Hepatocyte (in vitro differentiated cells): Measurements from ENCODE around the gene LZIC. TPM values are rescaled to one million over a fixed set of nuclear protein-coding genes. Genes with fewer than 3 reads are reported as not detected.
A peak's percentile ranks its signal among the peaks of the same experiment; 100 is the strongest.

Source experiments
- DNase-seq: peaks from one replicate; pipeline ENCODE4 v3.0.0-alpha.2; 2016; ENCODE audit warnings: low spot score
- H2AFZ ChIP-seq: fragments of 200-600 bp; sonication (generic); 2 replicates; pipeline ENCODE4 v1.6.0; 2016; ENCODE audit warnings: antibody characterized with exemption, mild to moderate bottlenecking
- H3K27ac ChIP-seq: fragments of 200-600 bp; sonication (generic); 2 replicates; pipeline ENCODE4 v1.5.1; 2016; ENCODE audit warnings: mild to moderate bottlenecking
- H3K27me3 ChIP-seq: fragments of 200-600 bp; sonication (generic); 2 replicates; pipeline ENCODE4 v1.6.1; 2016
- H3K36me3 ChIP-seq: fragments of 200-600 bp; sonication (generic); replicated peaks from 2 replicates; pipeline ENCODE4 v1.5.1; 2016; ENCODE audit warnings: low read depth; ENCODE audit not compliant: insufficient read depth
- H3K4me1 ChIP-seq: fragments of 200-600 bp; sonication (generic); 2 replicates; pipeline ENCODE4 v1.5.1; 2016; ENCODE audit warnings: mild to moderate bottlenecking, moderate library complexity; ENCODE audit not compliant: insufficient read depth
- H3K4me2 ChIP-seq: fragments of 200-600 bp; sonication (generic); 2 replicates; pipeline ENCODE4 v1.6.0; 2016
- H3K4me3 ChIP-seq: fragments of 200-600 bp; sonication (generic); 2 replicates; pipeline ENCODE4 v1.5.1; 2016; ENCODE audit warnings: mild to moderate bottlenecking
- H3K79me2 ChIP-seq: fragments of 200-600 bp; sonication (generic); 2 replicates; pipeline ENCODE4 v1.6.0; 2017; ENCODE audit warnings: mild to moderate bottlenecking
- H3K9me2 ChIP-seq: fragments of 200-600 bp; sonication (generic); replicated peaks from 2 replicates; pipeline ENCODE4 v1.6.0; 2017; ENCODE audit warnings: mild to moderate bottlenecking; ENCODE audit not compliant: insufficient read depth
- H3K9me3 ChIP-seq: fragments of 200-600 bp; sonication (generic); 2 replicates; pipeline ENCODE4 v1.5.1; 2016; ENCODE audit warnings: low read depth, mild to moderate bottlenecking
- H4K20me1 ChIP-seq: fragments of 200-600 bp; sonication (generic); 2 replicates; pipeline ENCODE4 v1.6.0; 2016; ENCODE audit warnings: mild to moderate bottlenecking; ENCODE audit not compliant: insufficient read depth, poor library complexity, severe bottlenecking
- EZH2 ChIP-seq: fragments of 200-600 bp; sonication (generic); IDR thresholded peaks from 2 replicates; pipeline ENCODE4 v1.6.1; 2016; ENCODE audit warnings: antibody characterized with exemption, mild to moderate bottlenecking, borderline replicate concordance
- EZH2phosphoT487 ChIP-seq: fragments of 200-600 bp; sonication (generic); IDR thresholded peaks from one replicate; pipeline ENCODE4 v1.6.1; 2018; ENCODE audit warnings: antibody characterized with exemption, mild to moderate bottlenecking, low read depth, moderate library complexity; ENCODE audit not compliant: unreplicated experiment, severe bottlenecking
- WGBS: methylation state at CpG from one replicate; pipeline ENCODE4 v1.1.6; 2016; ENCODE audit warnings: low lambda C conversion rate; ENCODE audit errors: missing lambda C conversion rate; 5-methylcytosine and 5-hydroxymethylcytosine counted together
- polyA plus RNA-seq: library from polyadenylated mRNA; unstranded; fragments of >200 nt; fragmentation: Nextera tagmentation; extraction: Ambion mirVana; gene quantifications from 2 replicates; pipeline ENCODE4 v1.2.1, GENCODE V29; 2016
- total RNA-seq: library from RNA; depleted of rRNA; stranded (reverse); fragments of >200 nt; gene quantifications from 2 replicates; pipeline ENCODE4 v1.2.3, GENCODE V29; 2014
- TF ChIP-seq, protein P1 (sequence below): fragments of 200-600 bp; sonication (generic); IDR thresholded peaks from 2 replicates; pipeline ENCODE4 v1.5.1; 2016; ENCODE audit warnings: antibody characterized with exemption, mild to moderate bottlenecking; ENCODE audit not compliant: poor library complexity

The LZIC gene
- total and polyA plus RNA-seq, 2 experiments from 2014 or later = 24.2 to 48.1 TPM

DNA sequence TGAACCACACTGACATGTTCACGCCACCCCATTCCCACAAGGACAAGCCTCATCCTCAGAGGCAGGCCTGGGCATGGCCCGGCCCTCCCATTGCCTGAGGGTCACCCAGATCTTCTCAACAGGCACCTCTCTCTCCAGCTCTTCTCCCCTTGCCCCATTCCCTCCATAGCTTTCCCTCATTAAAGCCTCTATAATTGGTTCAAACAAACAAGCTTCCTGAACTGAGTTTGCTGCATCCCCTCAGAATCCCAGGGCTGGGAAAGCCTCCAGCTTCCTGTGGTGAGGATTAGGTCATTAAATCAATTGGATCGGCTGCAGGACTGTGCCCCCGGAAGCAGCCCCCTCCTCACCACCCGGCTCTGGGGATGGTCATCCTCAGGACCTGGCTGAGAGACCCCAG lies 52.0 kb downstream of the LZIC start:
- Histone ChIP-seq H3K4me2 (no peak overlapping the region), H3K36me3 (no peaks in the 10 kb centered on the region), H3K9me3 (no peaks in the 10 kb centered on the region), H4K20me1 (no peaks in the 10 kb centered on the region), H3K4me3 (no peak overlapping the region), H3K79me2 (peaks cover 25% of the 10 kb centered on the region), H3K27me3 (no peaks in the 10 kb centered on the region), H3K4me1 (peaks cover 16% of the 10 kb centered on the region), H3K9me2 (no peaks in the 10 kb centered on the region), H3K27ac (peak overlapping the region; percentile 15), H2AFZ (no peak overlapping the region)
- no peak for DNase-seq
- 65% methylated on average over 5 of the region's 5 CpGs for WGBS
- TF ChIP-seq EZH2phosphoT487 = no peak
- TF ChIP-seq EZH2 = no peak
- TF ChIP-seq, protein P1, sequence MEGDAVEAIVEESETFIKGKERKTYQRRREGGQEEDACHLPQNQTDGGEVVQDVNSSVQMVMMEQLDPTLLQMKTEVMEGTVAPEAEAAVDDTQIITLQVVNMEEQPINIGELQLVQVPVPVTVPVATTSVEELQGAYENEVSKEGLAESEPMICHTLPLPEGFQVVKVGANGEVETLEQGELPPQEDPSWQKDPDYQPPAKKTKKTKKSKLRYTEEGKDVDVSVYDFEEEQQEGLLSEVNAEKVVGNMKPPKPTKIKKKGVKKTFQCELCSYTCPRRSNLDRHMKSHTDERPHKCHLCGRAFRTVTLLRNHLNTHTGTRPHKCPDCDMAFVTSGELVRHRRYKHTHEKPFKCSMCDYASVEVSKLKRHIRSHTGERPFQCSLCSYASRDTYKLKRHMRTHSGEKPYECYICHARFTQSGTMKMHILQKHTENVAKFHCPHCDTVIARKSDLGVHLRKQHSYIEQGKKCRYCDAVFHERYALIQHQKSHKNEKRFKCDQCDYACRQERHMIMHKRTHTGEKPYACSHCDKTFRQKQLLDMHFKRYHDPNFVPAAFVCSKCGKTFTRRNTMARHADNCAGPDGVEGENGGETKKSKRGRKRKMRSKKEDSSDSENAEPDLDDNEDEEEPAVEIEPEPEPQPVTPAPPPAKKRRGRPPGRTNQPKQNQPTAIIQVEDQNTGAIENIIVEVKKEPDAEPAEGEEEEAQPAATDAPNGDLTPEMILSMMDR = no peak

- no peaks in the 10 kb centered on the region for H4K20me1 ChIP-seq
- peaks cover 21% of the 10 kb centered on the region for H3K79me2 ChIP-seq
- H3K27me3 ChIP-seq = no peaks in the 10 kb centered on the region
- H3K9me3 ChIP-seq = no peaks in the 10 kb centered on the region
- H3K4me2 ChIP-seq = no peak overlapping the region
- TF ChIP-seq, protein P1 = no peak
- no peak for TF ChIP-seq EZH2
- TF ChIP-seq EZH2phosphoT487 = no peak
- DNase-seq = peak; percentile 80
- H2AFZ ChIP-seq = no peak overlapping the region
- peaks cover 16% of the 10 kb centered on the region for H3K4me1 ChIP-seq
- H3K36me3 ChIP-seq = no peaks in the 10 kb centered on the region
- peak overlapping the region; percentile 21 for H3K27ac ChIP-seq
- no peaks in the 10 kb centered on the region for H3K9me2 ChIP-seq
- 55% methylated on average over 6 of the region's 6 CpGs for WGBS
- no peak overlapping the region for H3K4me3 ChIP-seq
Observed at GRCh38 chr1:9890224-9890731, 52.9 kb downstream of the LZIC start.

- Histone ChIP-seq H3K27me3 (no peaks in the 10 kb centered on the region), H3K79me2 (peaks cover 20% of the 10 kb centered on the region), H3K4me3 (no peak overlapping the region), H3K27ac (peak overlapping the region; percentile 21), H3K4me1 (peaks cover 16% of the 10 kb centered on the region), H3K36me3 (no peaks in the 10 kb centered on the region), H3K9me2 (no peaks in the 10 kb centered on the region), H3K4me2 (no peak overlapping the region), H3K9me3 (no peaks in the 10 kb centered on the region), H2AFZ (no peak overlapping the region), H4K20me1 (no peaks in the 10 kb centered on the region)
- TF ChIP-seq EZH2phosphoT487 (no peak), EZH2 (no peak)
- TF ChIP-seq, protein P1 = no peak
- DNase-seq = no peak
- 89% methylated on average over 8 of the region's 8 CpGs for WGBS
Observed at GRCh38 chr1:9889411-9889810, 53.8 kb downstream of the LZIC start.
